Measurements from ENCODE around the gene AFAP1L1.
"Not testable (repeated sequence)": the region's sequence is repeated elsewhere in the genome, so short reads cannot be mapped to it uniquely, and the experiment has no call there.

Gene AFAP1L1

DNA sequence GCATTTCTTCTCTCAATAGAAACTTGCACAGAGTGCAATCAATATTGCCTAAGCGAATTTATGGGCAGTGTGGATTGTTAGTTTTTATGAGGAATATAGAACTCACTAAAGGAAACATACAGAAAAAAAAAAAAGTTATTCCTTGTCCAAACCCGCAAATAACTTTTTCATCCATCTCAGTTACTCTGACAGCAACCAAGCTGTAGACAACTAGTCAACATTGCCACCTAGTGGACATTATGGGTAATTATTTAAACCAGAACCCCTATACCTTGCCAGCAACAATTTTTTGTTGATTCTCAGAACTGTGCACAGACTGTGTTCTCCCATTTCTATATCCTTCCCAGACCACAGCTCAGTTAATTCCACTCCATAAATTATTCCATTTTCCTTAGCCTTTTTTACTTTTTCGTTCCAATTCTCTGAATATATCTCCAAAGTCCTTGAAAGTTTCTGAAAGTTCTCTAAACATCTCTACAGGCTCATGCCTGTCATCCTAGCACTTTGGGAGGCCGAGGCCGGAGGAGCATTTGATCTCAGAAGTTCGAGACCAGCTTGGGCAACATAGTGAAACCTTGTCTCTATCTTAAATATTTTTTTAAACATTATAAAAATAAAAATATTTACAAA lies 2.6 kb upstream of the AFAP1L1 start:
- POLR2A ChIA-PET, result interaction anchor here (0.6 kb wide), 1 partner anchor 407 kb away, joined by 5 read pairs; no protein-coding TSS in a partner anchor
- CTCF ChIA-PET, result interaction anchor here (0.6 to 1.5 kb wide), 9 partner anchors 12 to 529 kb away, joined by 3 to 10 read pairs (median 3); partner anchors contain the start of gene ABLIM3

DNA sequence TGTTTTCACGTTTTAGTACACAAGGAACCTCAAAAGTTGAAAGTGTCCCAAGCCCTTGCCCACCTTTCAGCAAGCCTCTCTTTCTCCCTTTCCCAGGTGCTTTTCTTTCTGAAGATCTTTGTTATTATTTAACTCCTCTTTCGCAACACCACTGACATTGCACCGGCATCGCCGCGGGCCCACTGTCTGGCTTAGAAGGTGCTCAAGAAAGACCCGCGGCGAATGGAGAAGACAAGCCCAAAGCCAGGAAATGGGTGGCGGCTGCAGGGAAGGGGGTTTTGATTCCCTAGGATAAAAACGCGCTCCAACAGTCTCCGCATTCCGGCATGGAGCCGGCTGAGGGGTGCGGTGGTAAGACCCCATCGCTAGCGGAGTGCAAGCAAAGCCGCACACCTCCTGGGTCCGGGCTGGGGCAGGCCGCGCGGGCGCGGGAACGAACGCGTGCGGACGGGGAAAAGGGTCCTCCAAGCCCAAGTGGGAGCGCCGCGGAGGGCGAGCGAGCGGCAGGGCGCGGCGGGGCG lies 404 bp upstream of the AFAP1L1 start:
- DNase-seq (ENCODE audit: extremely low spot score), result no peak
- ChIA-PET CTCF (interaction anchor here (0.6 kb wide), 3 partner anchors 152 to 480 kb away, joined by 3 read pairs; no protein-coding TSS in a partner anchor), POLR2A (no interaction called here)
- TF ChIP-seq BHLHE40 (IDR thresholded peaks at IDR 0.05; ENCODE audit: borderline replicate concordance), result no peak
- TF ChIP-seq NFRKB (IDR thresholded peaks at IDR 0.05), result no peak
- TF ChIP-seq FOXM1 (IDR thresholded peaks at IDR 0.05; ENCODE audit: borderline replicate concordance), result no peak
- no peak for TF ChIP-seq SP1 (IDR thresholded peaks at IDR 0.05)
- TF ChIP-seq SUZ12 (IDR thresholded peaks at IDR 0.05), result no peak
- TF ChIP-seq ARNT (IDR thresholded peaks at IDR 0.05), result no peak

More for the DNA sequence above, 2.6 kb upstream of the AFAP1L1 start:
- no peak for TF ChIP-seq CTBP1 (IDR thresholded peaks at IDR 0.05; ENCODE audit: borderline replicate concordance)
- TF ChIP-seq, protein P1, sequence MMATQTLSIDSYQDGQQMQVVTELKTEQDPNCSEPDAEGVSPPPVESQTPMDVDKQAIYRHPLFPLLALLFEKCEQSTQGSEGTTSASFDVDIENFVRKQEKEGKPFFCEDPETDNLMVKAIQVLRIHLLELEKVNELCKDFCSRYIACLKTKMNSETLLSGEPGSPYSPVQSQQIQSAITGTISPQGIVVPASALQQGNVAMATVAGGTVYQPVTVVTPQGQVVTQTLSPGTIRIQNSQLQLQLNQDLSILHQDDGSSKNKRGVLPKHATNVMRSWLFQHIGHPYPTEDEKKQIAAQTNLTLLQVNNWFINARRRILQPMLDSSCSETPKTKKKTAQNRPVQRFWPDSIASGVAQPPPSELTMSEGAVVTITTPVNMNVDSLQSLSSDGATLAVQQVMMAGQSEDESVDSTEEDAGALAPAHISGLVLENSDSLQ (IDR thresholded peaks at IDR 0.05), result peak; percentile 40; the same call in 1 of the 2 replicates
- peak; percentile 60 for DNase-seq (ENCODE audit: extremely low spot score)

DNA sequence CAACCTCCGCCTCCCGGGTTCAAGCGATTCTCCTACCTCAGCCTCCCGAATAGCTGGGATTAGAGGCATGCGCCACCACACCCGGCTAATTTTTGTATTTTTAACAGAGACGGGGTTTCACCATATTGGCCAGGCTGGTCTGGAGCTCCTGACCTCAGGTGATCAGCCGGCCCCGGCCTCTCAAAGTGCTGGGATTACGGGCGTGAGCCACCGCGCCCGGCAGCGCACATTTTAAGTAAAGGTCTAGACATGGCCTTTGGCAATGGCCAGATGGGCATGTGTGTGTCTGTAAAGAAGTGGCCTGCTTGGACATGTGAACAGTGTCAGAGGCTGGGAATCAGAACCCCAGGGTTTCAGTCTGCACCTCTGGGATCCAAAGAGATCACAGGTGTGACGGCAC lies 1.1 kb downstream of the AFAP1L1 start:
- POLR2A ChIA-PET, result interaction anchor here (0.8 to 0.9 kb wide), 2 partner anchors 28 to 48 kb away, joined by 3 read pairs; no protein-coding TSS in a partner anchor
- CTCF ChIA-PET, result interaction anchor here (0.6 to 1.0 kb wide), 2 partner anchors 42 to 135 kb away, joined by 3 read pairs; no protein-coding TSS in a partner anchor
- not testable (repeated sequence) for DNase-seq (ENCODE audit: extremely low spot score)

DNA sequence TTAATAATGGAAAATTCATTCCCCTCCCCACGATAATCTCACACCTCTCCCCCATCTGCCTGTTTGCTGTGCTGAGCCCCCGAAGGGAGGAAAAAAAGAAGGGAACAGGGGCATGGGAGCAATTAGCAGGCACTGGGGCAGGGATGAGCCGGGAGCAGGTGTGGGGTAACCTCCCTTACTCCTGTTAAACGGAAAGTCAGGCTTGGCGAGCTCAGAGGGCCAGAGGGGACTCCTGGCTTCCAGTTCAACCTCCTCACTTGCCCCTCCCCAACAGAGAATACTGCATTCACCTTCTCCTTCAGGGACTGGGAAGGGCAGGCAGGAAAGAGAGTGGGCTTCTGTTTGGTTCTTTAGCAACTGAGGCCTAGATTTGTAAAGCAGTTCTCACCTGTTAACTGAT lies 1.6 kb downstream of the AFAP1L1 start:
- TF ChIP-seq FOXK2 (IDR thresholded peaks at IDR 0.05) (no peak), ELF4 (IDR thresholded peaks at IDR 0.05) (no peak)
- TF ChIP-seq, protein P1 (IDR thresholded peaks at IDR 0.05), result no peak
- POLR2A ChIA-PET, result no interaction called here
- CTCF ChIA-PET, result interaction anchor here (0.6 to 1.0 kb wide), 2 partner anchors 42 to 135 kb away, joined by 3 read pairs; no protein-coding TSS in a partner anchor
- DNase-seq (ENCODE audit: extremely low spot score), result no peak

DNA sequence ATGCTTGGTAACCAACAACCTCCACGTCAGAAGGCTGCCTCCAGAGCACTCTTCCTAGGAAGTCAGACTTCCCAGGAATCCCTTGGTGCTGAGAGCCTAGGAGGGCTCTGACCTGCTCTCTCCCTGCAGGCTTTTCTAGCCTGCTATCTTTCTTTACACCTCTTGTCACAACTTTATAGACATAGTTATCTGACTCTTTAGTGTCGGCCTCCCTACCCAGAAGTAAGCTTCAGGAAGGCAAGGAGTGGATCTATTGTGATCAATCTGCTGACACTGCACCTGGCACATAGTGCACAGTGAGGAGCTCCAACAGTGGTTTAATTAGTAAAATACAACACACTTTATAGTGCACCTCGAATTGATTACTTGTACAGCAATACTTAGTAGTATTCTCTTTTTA lies 2.3 kb downstream of the AFAP1L1 start:
- TF ChIP-seq ELF4 (IDR thresholded peaks at IDR 0.05), result no peak
- TF ChIP-seq FOXA1 (IDR thresholded peaks at IDR 0.05), result no peak
- no peak for TF ChIP-seq HDGF (IDR thresholded peaks at IDR 0.05; ENCODE audit: borderline replicate concordance)
- TF ChIP-seq, protein P1 (IDR thresholded peaks at IDR 0.05), result no peak
- TF ChIP-seq LEF1 (IDR thresholded peaks at IDR 0.05; ENCODE audit: borderline replicate concordance), result no peak
- CTCF ChIA-PET, result no interaction called here
- POLR2A ChIA-PET, result no interaction called here
- no peak for DNase-seq (ENCODE audit: extremely low spot score)

DNA sequence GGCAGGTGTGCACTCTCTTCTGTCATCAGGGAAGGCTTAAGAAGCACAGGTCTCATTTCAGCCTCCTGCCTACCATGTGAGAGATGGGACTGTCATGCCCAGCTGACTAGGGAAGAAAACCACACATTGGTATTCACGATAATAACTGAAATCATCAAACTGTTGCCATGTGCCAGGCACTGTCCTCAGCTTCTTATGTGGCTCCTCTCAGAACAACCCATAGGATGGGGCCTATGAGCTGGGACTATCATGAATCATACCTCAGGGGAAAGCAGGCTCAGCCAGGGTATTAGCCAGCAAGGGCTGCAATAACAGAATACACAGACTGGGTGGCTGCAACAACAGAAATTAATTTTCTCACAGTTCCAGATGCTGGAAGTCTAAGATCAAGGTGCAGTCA lies 3.3 kb downstream of the AFAP1L1 start:
- TF ChIP-seq SP1 (IDR thresholded peaks at IDR 0.05) (no peak), BHLHE40 (IDR thresholded peaks at IDR 0.05; ENCODE audit: borderline replicate concordance) (no peak), FOXK2 (IDR thresholded peaks at IDR 0.05) (no peak)
- ChIA-PET POLR2A (no interaction called here), CTCF (no interaction called here)
- DNase-seq (ENCODE audit: extremely low spot score), result no peak

DNA sequence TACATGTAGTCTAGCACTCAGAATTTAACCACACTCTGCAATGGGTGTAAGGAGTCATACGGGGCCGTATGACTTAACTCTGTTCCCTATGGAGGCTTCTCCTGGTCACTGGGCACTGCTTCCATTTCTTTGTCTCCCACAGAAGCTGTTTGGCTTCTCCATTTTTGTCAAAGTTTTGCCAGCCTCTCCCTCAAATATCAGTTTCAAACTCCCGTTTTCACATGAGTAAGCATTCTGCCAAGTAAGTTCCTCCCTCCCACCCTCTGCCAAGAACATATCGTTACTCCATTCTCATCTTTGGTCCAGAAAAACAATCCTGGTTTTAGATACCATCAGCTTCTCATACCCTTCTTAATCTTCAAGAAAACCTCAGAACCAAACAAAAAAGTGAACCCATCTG lies 6.1 kb downstream of the AFAP1L1 start:
- no peak for DNase-seq (ENCODE audit: extremely low spot score)
- ChIA-PET CTCF (interaction anchor here (1.0 kb wide), 1 partner anchor 13 kb away, joined by 3 read pairs; no protein-coding TSS in a partner anchor), POLR2A (no interaction called here)
- no peak for TF ChIP-seq BHLHE40 (IDR thresholded peaks at IDR 0.05; ENCODE audit: borderline replicate concordance)
- no peak for TF ChIP-seq HDGF (IDR thresholded peaks at IDR 0.05; ENCODE audit: borderline replicate concordance)
- TF ChIP-seq FOXA1 (IDR thresholded peaks at IDR 0.05), result no peak
- no peak for TF ChIP-seq ZNF384 (IDR thresholded peaks at IDR 0.05)
- no peak for TF ChIP-seq ARNT (IDR thresholded peaks at IDR 0.05)
- no peak for TF ChIP-seq LEF1 (IDR thresholded peaks at IDR 0.05; ENCODE audit: borderline replicate concordance)
- TF ChIP-seq ELF4 (IDR thresholded peaks at IDR 0.05), result no peak
- TF ChIP-seq L3MBTL2 (conservative IDR thresholded peaks at IDR 0.05), result no peak
- no peak for TF ChIP-seq SUZ12 (IDR thresholded peaks at IDR 0.05)
